Stimulated activated CD4-positive, alpha-beta T cell treated with anti-CD3 and anti-CD28 coated beads, Interleukin-15, amount 100 ng/mL, for 48 hours (primary cell): ENCODE data around the gene TSPAN32.

Source experiments
- DNase-seq, 2 donors: peaks; one replicate each; pipeline ENCODE4 v3.0.0-alpha.2; 2020; ENCODE audit warnings: low read depth in 2 of 2

TSPAN32 gene

GRCh38 chr11:2301631-2302305, at the start of gene TSPAN32, which contains the start of gene C11orf21:
TSPAN32 (plus strand) TSS chr11:2302013; CDS start chr11:2302150, 137 bp downstream.
C11orf21 (minus strand) TSS chr11:2301918; CDS start chr11:2301808, 110 bp downstream.
- no peak for DNase-seq

GRCh38 chr11:2252018-2252417, 49.8 kb upstream of the TSPAN32 start:
- no peak for DNase-seq

GRCh38 chr11:2256293-2256913, 45.4 kb upstream of the TSPAN32 start:
- no peak for DNase-seq

- no peak for DNase-seq
These were observed 44.7 kb upstream of the TSPAN32 start for GRCh38 chr11:2256951-2257700.

GRCh38 chr11:2258501-2259465, 43.0 kb upstream of the TSPAN32 start:
- no peak for DNase-seq

GRCh38 chr11:2259466-2259830, 42.4 kb upstream of the TSPAN32 start:
- DNase-seq: no peak

GRCh38 chr11:2259897-2260451, 41.8 kb upstream of the TSPAN32 start:
- DNase-seq: no peak

GRCh38 chr11:2260491-2261364, 41.1 kb upstream of the TSPAN32 start:
- DNase-seq: no peak

- no peak for DNase-seq
These were observed 40.2 kb upstream of the TSPAN32 start for GRCh38 chr11:2261436-2262230.

- DNase-seq: no peak
These were observed 39.3 kb upstream of the TSPAN32 start for GRCh38 chr11:2262301-2263070.

GRCh38 chr11:2263071-2263565, 38.7 kb upstream of the TSPAN32 start:
- no peak for DNase-seq

GRCh38 chr11:2263724-2264360, 38.0 kb upstream of the TSPAN32 start:
- no peak for DNase-seq

GRCh38 chr11:2264366-2265053, 37.3 kb upstream of the TSPAN32 start:
- DNase-seq: no peak

GRCh38 chr11:2265396-2265795, 36.4 kb upstream of the TSPAN32 start:
- no peak for DNase-seq

GRCh38 chr11:2265854-2266585, 35.8 kb upstream of the TSPAN32 start:
- no peak for DNase-seq

GRCh38 chr11:2266586-2267305, 35.1 kb upstream of the TSPAN32 start:
- no peak for DNase-seq
